ENCODE measurements around the gene DOP1A. TPM values are rescaled to one million over a fixed set of nuclear protein-coding genes. Genes with fewer than 3 reads are reported as not detected.
A peak's percentile ranks its signal among the peaks of the same experiment; 100 is the strongest.

The DOP1A gene
- total and polyA plus RNA-seq, 10 donors: 4.8 to 47.6 (median 26.0) TPM

GRCh38 chr6:83061190-83061589 is 6.3 kb upstream of the DOP1A start:
- DNase-seq: no peak
- intact Hi-C loops (cut with DNase I; ENCODE audit: low total_unique reads): loop anchor here (10.0 kb wide), 1 partner anchor 454 kb away; the partner anchor contains the start of gene PRSS35
- peaks cover 3 to 30% (median 17%) of the 10 kb centered on the region in 6 donors for H3K4me1 ChIP-seq
- H3K4me3 ChIP-seq: no peak overlapping the region
- H3K9me3 ChIP-seq: no peaks in the 10 kb centered on the region
- H3K36me3 ChIP-seq: peaks cover 0 to 16% (median 10%) of the 10 kb centered on the region in 6 donors
- H3K27me3 ChIP-seq (replicated peaks in 1 of 7): no peaks in the 10 kb centered on the region
- TF ChIP-seq POLR2AphosphoS5 (IDR thresholded peaks at IDR 0.05) (no peak), CTCF (IDR thresholded peaks at IDR 0.05 in 8 of 11, conservative IDR thresholded peaks at IDR 0.05 in 3 of 11) (no peak), POLR2A (IDR thresholded peaks at IDR 0.05) (no peak)
- H3K27ac ChIP-seq: no peak overlapping the region

GRCh38 chr6:83062225-83062624 is 5.2 kb upstream of the DOP1A start:
- Histone ChIP-seq H3K27ac (no peak overlapping the region), H3K27me3 (replicated peaks in 1 of 7) (no peaks in the 10 kb centered on the region), H3K9me3 (no peaks in the 10 kb centered on the region), H3K4me3 (no peak overlapping the region), H3K36me3 (peaks cover 0 to 5% (median under 1%) of the 10 kb centered on the region in 6 donors), H3K4me1 (peaks cover 3 to 40% (median 23%) of the 10 kb centered on the region in 6 donors)
- TF ChIP-seq POLR2A (IDR thresholded peaks at IDR 0.05) (no peak), CTCF (IDR thresholded peaks at IDR 0.05 in 8 of 11, conservative IDR thresholded peaks at IDR 0.05 in 3 of 11) (no peak), POLR2AphosphoS5 (IDR thresholded peaks at IDR 0.05) (no peak)
- no peak for DNase-seq
- intact Hi-C loops (cut with DNase I; ENCODE audit: low total_unique reads): loop anchor here (10.0 kb wide), 1 partner anchor 453 kb away; the partner anchor contains the start of gene PRSS35
- WGBS, 5 donors: 93 to 96% (median 95%) methylated on average over 1 of the region's 1 CpG

- peak within 1 kb of the TSS; percentile 14 to 79 (median 70) for H3K27ac ChIP-seq
- no peaks in the 10 kb centered on the region for H3K36me3 ChIP-seq
- no peaks in the 10 kb centered on the region for H3K9me3 ChIP-seq
- peak; percentile 98 for DNase-seq
- intact Hi-C loops (cut with DNase I; ENCODE audit: low total_unique reads): loop anchor here (10.0 kb wide), 1 partner anchor 449 kb away; the partner anchor contains the start of gene PRSS35
- H3K27me3 ChIP-seq (replicated peaks in 1 of 7): no peaks in the 10 kb centered on the region
- peak within 1 kb of the TSS; percentile 54 to 92 (median 70) for H3K4me3 ChIP-seq
- peaks cover 3 to 68% (median 52%) of the 10 kb centered on the region in 6 donors for H3K4me1 ChIP-seq
- TF ChIP-seq POLR2AphosphoS5 (IDR thresholded peaks at IDR 0.05): peak; percentile 78 to 89 (median 87)
- TF ChIP-seq CTCF (IDR thresholded peaks at IDR 0.05 in 8 of 11, conservative IDR thresholded peaks at IDR 0.05 in 3 of 11): peak; percentile 94 to 100 (median 99)
- TF ChIP-seq POLR2A (IDR thresholded peaks at IDR 0.05): peak in 1 of 3 donors; percentile 23
- WGBS, 5 donors: 3% methylated on average over 25 to 48 of the region's 48 CpGs
These were observed 1.8 kb upstream of the DOP1A start, which contains the start of gene UBE3D for GRCh38 chr6:83065511-83066192. UBE3D (minus strand) TSS chr6:83065841; CDS start chr6:83065718, 123 bp downstream.

- peak overlapping the region in 7 of 8 donors; percentile 81 to 97 (median 89) for H3K4me3 ChIP-seq
- 51 to 65% (median 60%) methylated on average over 6 of the region's 6 CpGs for WGBS, 5 donors
- DNase-seq: no peak
- intact Hi-C loops (cut with DNase I; ENCODE audit: low total_unique reads): loop anchor here (10.0 kb wide), 1 partner anchor 446 kb away; the partner anchor contains the start of gene PRSS35
- peak overlapping the region in 7 of 8 donors; percentile 86 to 95 (median 94) for H3K27ac ChIP-seq
- TF ChIP-seq POLR2AphosphoS5 (IDR thresholded peaks at IDR 0.05): no peak
- no peak for TF ChIP-seq POLR2A (IDR thresholded peaks at IDR 0.05)
- no peak for TF ChIP-seq CTCF (IDR thresholded peaks at IDR 0.05 in 8 of 11, conservative IDR thresholded peaks at IDR 0.05 in 3 of 11)
- no peaks in the 10 kb centered on the region for H3K9me3 ChIP-seq
- H3K36me3 ChIP-seq: no peaks in the 10 kb centered on the region
- H3K4me1 ChIP-seq: peaks cover 3 to 88% (median 63%) of the 10 kb centered on the region in 6 donors
- no peaks in the 10 kb centered on the region for H3K27me3 ChIP-seq (replicated peaks in 1 of 7)
These were observed 1.1 kb downstream of the DOP1A start for GRCh38 chr6:83068616-83069015.
